Choroid plexus epithelial cell (primary cell): ENCODE measurements around the gene RRP12.
A peak's percentile ranks its signal among the peaks of the same experiment; 100 is the strongest.
"Not testable (repeated sequence)": the region's sequence is repeated elsewhere in the genome, so short reads cannot be mapped to it uniquely, and the experiment has no call there.

Source experiments
- DNase-seq: peaks from one replicate; pipeline ENCODE4 v3.0.0-alpha.2; 2010; ENCODE audit warnings: low read depth
- H3K4me3 ChIP-seq: 2 replicates; pipeline ENCODE4 v1.5.1; 2011; ENCODE audit warnings: low read depth, mild to moderate bottlenecking, control low read depth, low read length, moderate library complexity
- TF ChIP-seq, protein P1 (sequence below): conservative IDR thresholded peaks from 2 replicates; pipeline ENCODE4 v1.5.1; 2011; ENCODE audit warnings: low read depth, mild to moderate bottlenecking, control low read depth, inconsistent platforms, low read length, moderate library complexity

Gene RRP12

GRCh38 chr10:97425964-97426775 lies 25.0 kb upstream of the RRP12 start, which contains the start of gene PGAM1:
Gene PGAM1 (plus strand): TSS chr10:97426191. CDS start chr10:97426308, 117 bp downstream.
- DNase-seq, result peak; percentile 98
- TF ChIP-seq, protein P1, sequence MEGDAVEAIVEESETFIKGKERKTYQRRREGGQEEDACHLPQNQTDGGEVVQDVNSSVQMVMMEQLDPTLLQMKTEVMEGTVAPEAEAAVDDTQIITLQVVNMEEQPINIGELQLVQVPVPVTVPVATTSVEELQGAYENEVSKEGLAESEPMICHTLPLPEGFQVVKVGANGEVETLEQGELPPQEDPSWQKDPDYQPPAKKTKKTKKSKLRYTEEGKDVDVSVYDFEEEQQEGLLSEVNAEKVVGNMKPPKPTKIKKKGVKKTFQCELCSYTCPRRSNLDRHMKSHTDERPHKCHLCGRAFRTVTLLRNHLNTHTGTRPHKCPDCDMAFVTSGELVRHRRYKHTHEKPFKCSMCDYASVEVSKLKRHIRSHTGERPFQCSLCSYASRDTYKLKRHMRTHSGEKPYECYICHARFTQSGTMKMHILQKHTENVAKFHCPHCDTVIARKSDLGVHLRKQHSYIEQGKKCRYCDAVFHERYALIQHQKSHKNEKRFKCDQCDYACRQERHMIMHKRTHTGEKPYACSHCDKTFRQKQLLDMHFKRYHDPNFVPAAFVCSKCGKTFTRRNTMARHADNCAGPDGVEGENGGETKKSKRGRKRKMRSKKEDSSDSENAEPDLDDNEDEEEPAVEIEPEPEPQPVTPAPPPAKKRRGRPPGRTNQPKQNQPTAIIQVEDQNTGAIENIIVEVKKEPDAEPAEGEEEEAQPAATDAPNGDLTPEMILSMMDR, result peak; percentile 70
- H3K4me3 ChIP-seq, result peak within 1 kb of the TSS; percentile 89

DNA sequence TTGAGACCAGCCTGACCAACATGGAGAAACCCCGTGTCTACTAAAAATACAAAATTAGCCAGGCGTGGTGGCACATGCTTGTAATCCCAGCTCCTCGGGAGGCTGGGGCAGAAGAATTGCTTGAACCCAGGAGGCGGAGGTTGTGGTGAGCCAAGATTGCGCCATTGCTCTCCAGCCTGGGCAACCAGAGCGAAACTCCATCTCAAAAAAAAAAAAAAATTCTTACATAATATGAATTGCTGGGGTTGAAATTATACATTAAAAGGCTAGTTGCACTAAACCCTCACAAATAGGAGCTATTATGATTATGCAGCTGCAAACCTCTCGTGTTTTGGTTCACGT lies 22.6 kb upstream of the RRP12 start:
- not testable (repeated sequence) for H3K4me3 ChIP-seq, DNase-seq

- no peak overlapping the region for H3K4me3 ChIP-seq
- DNase-seq, result no peak
- TF ChIP-seq, protein P1, result no peak
Observed at GRCh38 chr10:97416565-97416964, 15.4 kb upstream of the RRP12 start.

GRCh38 chr10:97412891-97413304 lies 11.8 kb upstream of the RRP12 start:
- TF ChIP-seq, protein P1, result no peak
- H3K4me3 ChIP-seq, result no peak overlapping the region
- DNase-seq, result peak; percentile 43

GRCh38 chr10:97411406-97411805 lies 10.3 kb upstream of the RRP12 start:
- TF ChIP-seq, protein P1, result no peak
- H3K4me3 ChIP-seq, result no peak overlapping the region
- DNase-seq, result peak; percentile 72

- H3K4me3 ChIP-seq, result no peak overlapping the region
- TF ChIP-seq, protein P1, result no peak
- no peak for DNase-seq
Observed at GRCh38 chr10:97408496-97408992, 7.4 kb upstream of the RRP12 start.

DNA sequence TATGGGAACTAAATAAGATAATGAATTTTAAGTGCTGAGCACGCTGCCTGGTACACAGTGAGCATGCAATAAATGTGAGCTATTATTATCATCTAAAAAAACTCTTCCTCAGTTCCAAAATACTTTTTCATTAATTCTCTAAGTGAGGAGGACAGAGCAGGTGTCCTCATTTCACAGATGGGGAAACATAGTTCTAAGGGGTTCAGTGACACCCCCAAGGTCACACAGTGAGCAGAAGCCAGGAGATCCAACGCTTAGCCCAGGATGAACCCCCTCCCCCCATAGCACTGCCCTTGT lies 6.8 kb upstream of the RRP12 start:
- no peak for DNase-seq
- H3K4me3 ChIP-seq, result no peak overlapping the region
- TF ChIP-seq, protein P1, result no peak
